Hematopoietic multipotent progenitor cell (in vitro differentiated cells): ENCODE results near the gene TRIM65. TPM values are rescaled to one million over a fixed set of nuclear protein-coding genes. Genes with fewer than 3 reads are reported as not detected.

ENCODE experiments used
- DNase-seq, 3 donors: peaks; one replicate each; pipeline ENCODE4 v3.0.0-alpha.2; 2011 to 2015; ENCODE audit warnings: low read depth in 2 of 3, low spot score in 2 of 3
- total RNA-seq: library from RNA; depleted of rRNA; stranded (reverse); fragments of >200 nt; gene quantifications from one replicate; pipeline ENCODE4 v1.2.3, GENCODE V29; 2012

TRIM65 gene
- total RNA-seq, 1 donor = 41.2 TPM

GRCh38 chr17:75840799-75841164, 56.0 kb downstream of the TRIM65 start:
- DNase-seq = no peak

GRCh38 chr17:75839942-75840798, 56.6 kb downstream of the TRIM65 start:
- DNase-seq = no peak

Other genes starting within 250 kb of the TRIM65 start
- 56.6 TPM for gene RECQL5, start 229.8 kb downstream of the TRIM65 start, total RNA-seq
- 69.2 TPM for gene SAP30BP, start 229.6 kb downstream of the TRIM65 start, total RNA-seq
- gene ITGB4, start 175.5 kb downstream of the TRIM65 start, total RNA-seq = 11.3 TPM
- gene GALK1, start 131.8 kb downstream of the TRIM65 start, total RNA-seq = 57.1 TPM
- gene UNK, start 112.1 kb downstream of the TRIM65 start, total RNA-seq = 34.7 TPM
- gene UNC13D, start 52.5 kb downstream of the TRIM65 start, total RNA-seq = 245 TPM
- gene WBP2, start 41.6 kb downstream of the TRIM65 start, total RNA-seq = 29.6 TPM
- 38.8 TPM for gene TRIM47, start 18.4 kb downstream of the TRIM65 start, total RNA-seq
- gene MRPL38, start 7.9 kb upstream of the TRIM65 start, total RNA-seq = 48.7 TPM
- gene FBF1, start 44.1 kb upstream of the TRIM65 start, total RNA-seq = 25.9 TPM
- 42.5 TPM for gene ACOX1, start 82.2 kb upstream of the TRIM65 start, total RNA-seq
- 31.8 TPM for gene TEN1, start 82.3 kb upstream of the TRIM65 start, total RNA-seq
- 2.4 TPM for gene CDK3, start 103.9 kb upstream of the TRIM65 start, total RNA-seq
- gene EVPL, start 130.4 kb upstream of the TRIM65 start, total RNA-seq = 7.8 TPM
- 28.8 TPM for gene SRP68, start 175.6 kb upstream of the TRIM65 start, total RNA-seq
- 0.27 TPM for gene GALR2, start 177.8 kb upstream of the TRIM65 start, total RNA-seq
- gene ZACN, start 182.2 kb upstream of the TRIM65 start, total RNA-seq = not detected
- 111 TPM for gene EXOC7, start 206.8 kb upstream of the TRIM65 start, total RNA-seq
- gene FOXJ1, start 244.3 kb upstream of the TRIM65 start, total RNA-seq = 4.6 TPM